DOHH2 (cell line): ENCODE results near the gene MALL.
"Not testable (repeated sequence)": the region's sequence is repeated elsewhere in the genome, so short reads cannot be mapped to it uniquely, and the experiment has no call there.

Source experiments
- EZH2phosphoT487 ChIP-seq: fragments of 200-600 bp; sonication (generic); IDR thresholded peaks from 2 replicates; pipeline ENCODE4 v1.6.1; 2017; ENCODE audit warnings: borderline replicate concordance, mild to moderate bottlenecking, antibody characterized with exemption, low read length, moderate library complexity, mixed read lengths
- TF ChIP-seq, protein P1 (sequence below): fragments of 200-600 bp; sonication (generic); IDR thresholded peaks from one replicate; pipeline ENCODE4 v1.5.1; 2014; ENCODE audit warnings: antibody characterized with exemption, mild to moderate bottlenecking, low read depth, low read length; ENCODE audit not compliant: poor library complexity, severe bottlenecking

DNA sequence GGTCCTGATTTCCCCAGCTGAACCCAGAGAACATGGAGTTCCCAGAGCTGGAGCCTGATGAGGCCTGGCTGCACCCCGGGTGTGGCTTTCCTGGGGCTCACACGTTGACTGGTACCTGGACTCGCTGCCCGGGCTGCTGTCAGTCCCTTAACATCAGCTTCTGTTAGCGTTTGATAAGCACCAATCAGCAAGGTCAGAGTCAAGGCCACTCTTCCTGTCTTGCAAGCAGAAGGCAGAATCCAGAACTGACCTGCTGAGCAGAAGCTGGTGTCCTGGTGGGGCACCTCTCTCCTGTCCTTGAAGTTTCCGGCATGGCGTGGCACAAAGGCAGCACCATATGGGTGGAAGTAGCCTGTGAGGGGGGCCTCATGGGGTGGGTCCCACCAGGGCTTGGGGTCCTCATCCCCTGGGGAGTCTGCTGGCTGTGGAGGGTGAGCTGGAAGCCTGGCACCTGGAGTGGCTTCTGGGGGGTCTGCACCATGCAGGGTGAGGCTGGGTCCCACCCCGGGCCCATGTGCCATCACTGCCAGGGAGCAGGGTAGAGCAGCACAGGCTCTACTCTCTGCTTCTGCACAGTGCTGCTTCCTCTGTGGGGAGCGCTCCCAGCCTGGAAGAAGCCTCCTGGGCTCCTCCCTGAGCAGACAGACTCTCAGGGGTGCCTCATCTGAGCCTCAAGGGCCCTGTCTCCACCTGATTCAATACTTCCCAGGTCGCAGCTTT, 73.5 kb downstream of the MALL start:
- TF ChIP-seq, protein P1, sequence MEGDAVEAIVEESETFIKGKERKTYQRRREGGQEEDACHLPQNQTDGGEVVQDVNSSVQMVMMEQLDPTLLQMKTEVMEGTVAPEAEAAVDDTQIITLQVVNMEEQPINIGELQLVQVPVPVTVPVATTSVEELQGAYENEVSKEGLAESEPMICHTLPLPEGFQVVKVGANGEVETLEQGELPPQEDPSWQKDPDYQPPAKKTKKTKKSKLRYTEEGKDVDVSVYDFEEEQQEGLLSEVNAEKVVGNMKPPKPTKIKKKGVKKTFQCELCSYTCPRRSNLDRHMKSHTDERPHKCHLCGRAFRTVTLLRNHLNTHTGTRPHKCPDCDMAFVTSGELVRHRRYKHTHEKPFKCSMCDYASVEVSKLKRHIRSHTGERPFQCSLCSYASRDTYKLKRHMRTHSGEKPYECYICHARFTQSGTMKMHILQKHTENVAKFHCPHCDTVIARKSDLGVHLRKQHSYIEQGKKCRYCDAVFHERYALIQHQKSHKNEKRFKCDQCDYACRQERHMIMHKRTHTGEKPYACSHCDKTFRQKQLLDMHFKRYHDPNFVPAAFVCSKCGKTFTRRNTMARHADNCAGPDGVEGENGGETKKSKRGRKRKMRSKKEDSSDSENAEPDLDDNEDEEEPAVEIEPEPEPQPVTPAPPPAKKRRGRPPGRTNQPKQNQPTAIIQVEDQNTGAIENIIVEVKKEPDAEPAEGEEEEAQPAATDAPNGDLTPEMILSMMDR: not testable (repeated sequence)
- TF ChIP-seq EZH2phosphoT487: not testable (repeated sequence)
